SK-N-MC (cell line): Measurements from ENCODE around the gene DRAM1.
A peak's percentile ranks its signal among the peaks of the same experiment; 100 is the strongest.

Experiments
- DNase-seq: peaks from one replicate; pipeline ENCODE4 v3.0.0-alpha.2; 2011; ENCODE audit warnings: low read depth, low spot score
- H3K27ac ChIP-seq: fragments of 200-600 bp; sonication (generic); 2 replicates; pipeline ENCODE4 v1.5.1; 2016; ENCODE audit warnings: mixed run types
- H3K36me3 ChIP-seq: fragments of 200-600 bp; sonication (generic); 2 replicates; pipeline ENCODE4 v1.6.1; 2017; ENCODE audit warnings: antibody characterized with exemption, low read length, mixed read lengths; ENCODE audit not compliant: insufficient read depth
- H3K4me3 ChIP-seq: fragments of 200-600 bp; sonication (generic); 2 replicates; pipeline ENCODE4 v1.5.1; 2016
- H3K9ac ChIP-seq: fragments of 200-600 bp; sonication (generic); 2 replicates; pipeline ENCODE4 v1.8.0; 2017; ENCODE audit warnings: mixed run types, mixed read lengths; ENCODE audit not compliant: insufficient read length
- H3K9me3 ChIP-seq: fragments of 200-600 bp; sonication (generic); 2 replicates; pipeline ENCODE4 v1.6.1; 2017; ENCODE audit warnings: low read depth, mild to moderate bottlenecking, antibody characterized with exemption, low read length, moderate library complexity, mixed read lengths
- EZH2 ChIP-seq: fragments of 200-600 bp; sonication (generic); IDR thresholded peaks from one replicate; pipeline ENCODE4 v1.6.1; 2017; ENCODE audit warnings: antibody characterized with exemption
- FOXP2 ChIP-seq: optimal IDR thresholded peaks from 2 replicates; pipeline ENCODE3; 2011; ENCODE audit warnings: mild to moderate bottlenecking, moderate library complexity; ENCODE audit not compliant: insufficient read depth; ENCODE audit errors: extremely low read length, control extremely low read depth
- POLR2AphosphoS5 ChIP-seq: IDR thresholded peaks from 2 replicates; pipeline ENCODE4 v1.6.1; 2012; ENCODE audit warnings: mild to moderate bottlenecking, low read depth, low read length, borderline replicate concordance

DRAM1 gene

DNA sequence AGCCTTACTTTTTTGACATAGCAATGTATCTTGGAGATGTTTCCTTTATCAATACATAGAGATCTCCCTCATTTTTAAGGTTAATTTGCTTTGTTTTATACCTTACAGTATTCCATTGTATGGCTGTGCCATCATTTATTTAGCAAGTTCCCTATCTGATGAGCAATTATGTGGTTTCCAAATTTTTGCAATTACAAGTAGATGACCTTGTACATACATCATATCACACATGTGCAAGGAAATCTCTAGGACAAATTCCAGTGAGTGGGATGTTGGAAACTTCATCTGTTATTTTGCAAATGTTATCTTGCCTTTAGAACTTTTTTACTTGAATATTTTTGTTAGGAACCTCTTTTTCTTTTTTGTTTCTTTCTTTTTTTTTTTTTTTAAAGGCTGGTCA is 49.7 kb downstream of the DRAM1 start:
- Histone ChIP-seq H3K36me3 (no peaks in the 10 kb centered on the region), H3K27ac (no peak overlapping the region), H3K9me3 (no peaks in the 10 kb centered on the region), H3K4me3 (no peak overlapping the region), H3K9ac (no peak overlapping the region)
- DNase-seq: no peak
- no peak for TF ChIP-seq FOXP2
- no peak for TF ChIP-seq POLR2AphosphoS5
- TF ChIP-seq EZH2: no peak

DNA sequence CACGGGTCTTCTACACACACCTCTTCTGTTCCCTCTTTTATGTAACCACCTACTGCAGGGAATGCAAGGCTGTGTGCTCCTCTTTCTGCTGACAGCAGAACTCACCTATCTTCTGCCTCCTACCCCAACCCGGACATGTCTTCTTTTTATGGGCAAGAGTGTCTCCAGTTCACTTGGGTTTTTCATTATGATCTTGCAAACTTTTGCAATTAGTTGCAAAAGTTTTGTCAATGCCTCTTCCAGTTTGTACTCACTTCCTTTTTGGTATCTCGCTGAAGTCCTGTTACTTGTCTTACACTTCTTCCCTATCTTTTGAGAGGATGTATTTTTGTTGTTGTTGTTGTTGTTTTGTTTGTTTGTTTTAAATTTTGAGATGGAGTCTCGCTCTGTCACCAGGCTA is 50.6 kb downstream of the DRAM1 start:
- TF ChIP-seq FOXP2 (no peak), POLR2AphosphoS5 (no peak), EZH2 (no peak)
- Histone ChIP-seq H3K27ac (no peak overlapping the region), H3K4me3 (no peak overlapping the region), H3K36me3 (no peaks in the 10 kb centered on the region), H3K9me3 (no peaks in the 10 kb centered on the region), H3K9ac (no peak overlapping the region)
- DNase-seq: no peak

DNA sequence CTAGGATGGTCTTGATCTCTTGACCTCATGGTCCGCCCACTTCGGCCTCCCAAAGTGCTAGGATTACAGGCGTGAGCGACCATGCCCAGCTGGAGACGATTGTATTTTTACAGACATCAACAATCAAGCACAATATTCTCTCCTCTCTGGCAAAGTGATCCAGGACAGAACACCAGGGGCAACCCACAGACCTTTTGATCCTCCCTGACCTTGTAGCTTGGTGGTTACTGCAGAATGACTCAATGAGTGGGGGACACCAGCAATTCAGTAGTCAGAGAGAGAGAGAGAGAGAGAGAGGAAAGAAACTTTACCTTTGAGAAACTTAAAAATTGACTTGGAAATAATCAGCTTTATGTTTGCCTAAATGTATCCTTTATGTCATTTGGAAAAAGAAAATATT is 51.2 kb downstream of the DRAM1 start:
- Histone ChIP-seq H3K9ac (no peak overlapping the region), H3K4me3 (no peak overlapping the region), H3K9me3 (no peaks in the 10 kb centered on the region), H3K27ac (no peak overlapping the region), H3K36me3 (no peaks in the 10 kb centered on the region)
- DNase-seq: no peak
- TF ChIP-seq POLR2AphosphoS5 (no peak), EZH2 (no peak), FOXP2 (no peak)

DNA sequence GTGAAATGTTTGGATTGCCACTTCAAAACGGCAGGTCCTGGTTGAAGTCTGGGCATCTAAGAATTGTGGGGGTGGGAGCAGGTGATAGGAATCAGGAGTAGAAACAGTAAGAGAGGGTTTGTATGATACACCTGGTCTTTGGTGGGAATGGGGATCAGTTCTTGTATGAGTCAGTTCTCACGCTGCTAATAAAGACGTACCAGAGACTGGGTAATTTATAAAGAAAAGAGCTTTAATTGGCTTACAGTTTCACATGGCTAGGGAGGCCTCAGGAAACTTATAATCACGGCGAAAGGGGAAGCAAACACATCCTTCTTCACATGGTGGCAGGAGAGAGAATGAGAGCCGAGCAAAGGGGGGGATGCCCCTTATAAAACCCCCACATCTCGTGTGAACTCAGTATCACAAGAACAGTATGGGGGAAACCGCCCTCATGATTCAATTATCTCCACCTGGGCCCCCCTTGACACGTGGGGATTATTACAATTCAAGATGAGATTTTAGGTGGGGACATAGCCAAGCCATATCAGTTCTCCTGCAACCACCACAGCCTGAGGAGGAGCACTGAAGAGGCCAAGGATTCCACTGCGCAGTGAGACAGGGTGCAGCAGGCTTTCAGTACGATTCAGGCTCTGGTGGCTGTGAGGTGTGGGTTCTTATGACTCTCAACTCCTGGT is 52.1 kb downstream of the DRAM1 start:
- H3K36me3 ChIP-seq: no peaks in the 10 kb centered on the region
- no peak for DNase-seq
- TF ChIP-seq EZH2: no peak
- no peak for TF ChIP-seq POLR2AphosphoS5
- H3K9me3 ChIP-seq: no peaks in the 10 kb centered on the region
- no peak overlapping the region for H3K27ac ChIP-seq
- H3K4me3 ChIP-seq: no peak overlapping the region
- no peak overlapping the region for H3K9ac ChIP-seq

DNA sequence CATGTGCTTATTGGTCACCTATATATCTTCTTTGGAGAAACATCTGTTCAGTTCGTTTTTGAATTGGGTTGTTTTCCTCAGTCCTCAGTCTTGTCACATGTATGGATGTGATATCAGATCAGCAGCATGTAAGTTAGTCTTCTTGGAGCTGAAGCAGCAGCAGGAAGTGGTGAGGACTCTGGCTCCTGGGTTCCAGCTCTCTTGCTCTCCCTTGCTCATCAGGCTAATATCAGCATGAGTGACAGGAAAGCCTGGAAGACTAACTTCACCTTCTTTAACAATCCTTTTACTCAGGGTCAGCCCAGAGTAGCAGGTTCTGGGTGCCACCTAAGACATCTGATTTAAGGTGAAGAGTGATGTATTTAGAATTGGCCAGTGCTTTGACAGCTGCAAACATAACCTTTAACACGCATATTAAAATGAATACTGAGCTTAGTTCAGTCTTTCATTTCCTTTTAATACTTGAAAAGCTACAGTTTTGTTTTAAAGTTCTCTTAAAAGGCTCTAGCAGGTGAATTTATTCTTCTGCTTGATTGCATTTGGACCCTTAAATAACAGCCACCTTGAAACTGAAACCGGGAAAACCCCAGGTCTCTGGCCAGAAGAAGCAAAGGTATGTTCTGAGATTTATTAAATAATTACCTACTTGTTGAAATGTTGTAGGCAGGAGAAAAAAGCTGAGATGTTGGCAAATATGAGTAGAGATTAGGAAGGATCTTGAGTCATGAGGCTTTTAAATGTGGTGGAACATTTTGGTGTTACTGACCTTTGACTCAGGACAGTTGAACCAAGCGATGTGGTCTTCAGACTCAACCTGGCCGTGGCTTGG is 54.3 kb downstream of the DRAM1 start:
- TF ChIP-seq FOXP2 (no peak), POLR2AphosphoS5 (no peak), EZH2 (no peak)
- no peak overlapping the region for H3K4me3 ChIP-seq
- H3K27ac ChIP-seq: no peak overlapping the region
- no peaks in the 10 kb centered on the region for H3K36me3 ChIP-seq
- H3K9me3 ChIP-seq: no peaks in the 10 kb centered on the region
- H3K9ac ChIP-seq: no peak overlapping the region
- no peak for DNase-seq

DNA sequence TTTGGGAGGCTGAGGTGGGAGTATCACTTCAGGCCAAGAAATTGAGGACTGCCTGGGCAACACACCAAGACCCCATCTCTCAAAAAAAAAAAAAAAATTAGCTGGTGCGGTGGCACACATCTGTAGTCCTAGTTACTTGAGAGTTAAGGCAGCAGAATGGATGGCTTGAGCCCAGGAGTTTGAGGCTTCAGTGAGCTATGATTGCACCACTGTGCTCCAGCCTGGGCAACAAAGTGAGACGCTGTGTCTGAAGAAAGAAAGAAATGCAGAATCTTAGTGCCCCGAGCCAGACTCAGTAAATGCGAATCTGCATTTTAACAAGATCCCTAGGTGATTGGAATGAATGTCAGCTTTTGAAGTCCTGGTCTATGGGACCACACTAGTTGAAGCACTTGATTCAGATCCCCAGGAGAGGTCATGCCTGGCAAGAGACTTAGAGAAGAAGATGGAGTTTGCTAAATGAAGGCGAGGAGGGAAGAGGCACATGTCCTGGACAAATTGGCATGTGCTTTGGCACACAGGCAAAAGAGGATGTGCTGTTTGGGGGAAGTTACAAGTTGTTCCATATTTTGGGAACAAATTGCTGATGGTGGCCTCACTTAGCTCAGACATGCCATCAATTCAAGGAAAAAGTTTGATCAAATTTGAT is 56.6 kb downstream of the DRAM1 start:
- Histone ChIP-seq H3K9me3 (no peaks in the 10 kb centered on the region), H3K27ac (no peak overlapping the region), H3K36me3 (no peaks in the 10 kb centered on the region), H3K9ac (no peak overlapping the region), H3K4me3 (no peak overlapping the region)
- TF ChIP-seq FOXP2: no peak
- no peak for TF ChIP-seq POLR2AphosphoS5
- no peak for TF ChIP-seq EZH2
- no peak for DNase-seq

DNA sequence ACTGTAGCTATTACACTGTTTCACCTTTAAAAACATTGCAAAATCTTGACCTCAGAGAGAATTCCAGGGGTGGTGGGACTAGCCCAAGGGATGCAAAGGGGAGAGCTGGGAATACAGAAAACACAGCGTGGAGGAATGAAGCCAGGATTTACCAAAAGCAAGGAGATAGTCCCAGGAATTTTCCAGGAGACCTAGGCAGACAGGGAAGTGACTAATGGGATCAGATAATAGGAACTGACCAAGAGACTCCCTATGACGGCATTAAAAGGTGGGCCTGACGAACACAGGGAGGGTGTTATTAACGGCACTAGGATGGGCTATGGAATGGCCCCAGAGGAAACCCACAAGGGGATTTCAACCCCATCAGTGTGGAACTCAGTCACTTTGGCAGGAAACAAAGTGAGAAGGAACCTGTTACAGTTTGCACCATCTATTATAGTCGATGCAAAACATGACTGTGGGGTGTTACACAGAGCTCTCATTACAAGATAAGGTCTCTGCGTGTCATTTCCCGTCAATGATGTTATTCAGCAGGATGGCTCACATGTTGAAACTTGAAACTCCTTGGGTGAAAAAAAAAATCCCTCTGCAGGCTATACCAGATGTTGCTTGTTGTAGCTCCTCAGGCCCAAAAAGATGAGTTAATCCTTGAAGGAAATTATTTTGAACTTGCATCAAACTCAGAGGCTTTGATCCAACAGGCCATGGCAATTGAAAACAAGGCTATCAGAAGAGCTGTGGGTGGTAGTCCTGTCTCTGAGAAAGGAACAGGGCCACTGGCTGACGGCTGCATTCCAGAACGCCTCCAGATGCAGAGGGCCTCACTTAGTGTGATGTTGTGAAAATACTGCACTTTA is 58.7 kb downstream of the DRAM1 start:
- TF ChIP-seq EZH2 (no peak), FOXP2 (no peak), POLR2AphosphoS5 (no peak)
- Histone ChIP-seq H3K4me3 (peak overlapping the region; percentile 8; the same call in 1 of the 2 replicates), H3K36me3 (no peaks in the 10 kb centered on the region), H3K27ac (peak overlapping the region; percentile 76), H3K9me3 (no peaks in the 10 kb centered on the region), H3K9ac (no peak overlapping the region)
- DNase-seq: peak; percentile 52

DNA sequence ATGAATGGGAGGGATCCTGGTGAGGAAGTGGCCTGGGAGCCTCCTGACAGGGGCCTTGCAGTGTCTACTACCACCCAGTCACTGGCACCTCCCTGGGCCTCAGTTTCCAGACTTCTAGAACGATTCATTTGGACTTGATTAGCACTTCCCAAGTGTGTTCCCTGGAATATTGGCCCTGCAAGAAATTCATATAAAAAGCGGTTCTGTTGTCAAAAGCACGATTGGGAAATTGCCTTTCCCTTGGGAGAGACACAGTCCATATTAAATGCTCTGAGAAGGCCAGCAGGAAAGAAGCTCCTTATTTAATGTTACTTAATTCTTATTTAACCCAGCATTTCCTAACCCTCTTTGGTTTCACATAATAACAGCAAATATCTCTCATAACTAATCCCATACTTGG is 61.9 kb downstream of the DRAM1 start:
- Histone ChIP-seq H3K9me3 (no peaks in the 10 kb centered on the region), H3K27ac (peak overlapping the region; percentile 92), H3K9ac (peak overlapping the region; percentile 54), H3K36me3 (no peaks in the 10 kb centered on the region), H3K4me3 (no peak overlapping the region)
- DNase-seq: no peak
- TF ChIP-seq EZH2: no peak
- TF ChIP-seq FOXP2: no peak
- TF ChIP-seq POLR2AphosphoS5: no peak

DNA sequence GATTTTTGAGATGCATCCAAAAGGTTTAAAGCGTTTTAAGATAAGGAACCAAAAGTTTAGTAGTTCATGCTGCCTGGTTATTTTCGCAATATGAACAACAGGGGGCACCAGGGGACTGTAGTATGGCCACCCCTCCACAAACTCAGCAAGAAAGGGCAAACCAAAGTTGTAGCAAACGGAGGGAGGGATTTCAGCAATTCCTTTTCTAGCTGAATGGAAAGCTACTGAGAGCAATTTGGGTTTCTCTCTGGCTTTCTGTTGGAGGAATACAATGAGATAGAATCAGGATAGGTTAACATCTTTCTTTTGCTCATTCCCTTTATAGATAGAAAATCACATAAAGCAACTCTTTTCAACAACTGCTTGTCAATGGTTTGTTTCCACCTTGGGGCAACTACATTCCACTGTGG is 62.5 kb downstream of the DRAM1 start:
- Histone ChIP-seq H3K36me3 (no peaks in the 10 kb centered on the region), H3K4me3 (peak overlapping the region; percentile 62), H3K9me3 (no peaks in the 10 kb centered on the region), H3K9ac (peak overlapping the region; percentile 54), H3K27ac (peak overlapping the region; percentile 92)
- peak; percentile 83 for DNase-seq
- TF ChIP-seq EZH2: no peak
- TF ChIP-seq POLR2AphosphoS5: no peak
- TF ChIP-seq FOXP2: no peak
